Testis (tissue), 3 donors: Measurements from ENCODE around the gene CHD1. TPM values are rescaled to one million over a fixed set of nuclear protein-coding genes. Genes with fewer than 3 reads are reported as not detected.

Source experiments
- DNase-seq: peaks from one replicate; pipeline ENCODE4 v3.0.0-alpha.2; 2019
- H3K27ac ChIP-seq, 2 donors: fragments of 200-600 bp; sonication (generic); one replicate each; pipeline ENCODE4 v1.5.1; 2019
- H3K27me3 ChIP-seq: fragments of 200-600 bp; sonication (generic); one replicate; pipeline ENCODE4 v1.5.1; 2019
- H3K36me3 ChIP-seq: fragments of 200-600 bp; sonication (generic); one replicate; pipeline ENCODE4 v1.5.1; 2017; ENCODE audit warnings: low read depth; ENCODE audit errors: missing control alignments
- H3K4me1 ChIP-seq: fragments of 200-600 bp; sonication (generic); one replicate; pipeline ENCODE4 v1.5.1; 2019
- H3K4me3 ChIP-seq, 2 donors: fragments of 200-600 bp; sonication (generic); one replicate each; pipeline ENCODE4 v1.5.1; 2017 to 2019
- H3K9me3 ChIP-seq: fragments of 200-600 bp; sonication (generic); one replicate; pipeline ENCODE4 v1.5.1; 2017
- POLR2A ChIP-seq: fragments of 450-650 bp; IDR thresholded peaks from one replicate; pipeline ENCODE4 v1.6.1; 2017; ENCODE audit warnings: antibody characterized with exemption, mild to moderate bottlenecking, moderate library complexity
- WGBS, 2 donors: methylation state at CpG; one replicate each; pipeline ENCODE4 v1.1.5; 2018; 5-methylcytosine and 5-hydroxymethylcytosine counted together
- intact Hi-C: fragments of 100-400 bp; cut with DNase I; formaldehyde crosslinking; loops from one replicate; pipeline ENCODE4 v1.15.1; 2023; ENCODE audit warnings: low total_unique reads
- polyA plus RNA-seq: library from polyadenylated mRNA; stranded (reverse); fragments of 350-450 nt; fragmentation: Illumina TruSeq; extraction: RNeasy Lipid Tissue Mini Kit (QIAGEN cat#74804); gene quantifications from one replicate; pipeline ENCODE4 v1.2.3, GENCODE V29; 2014; ENCODE audit warnings: low read depth, low replicate concordance; ENCODE audit not compliant: insufficient read depth
- total RNA-seq, 2 donors: library from RNA; depleted of rRNA; stranded (reverse); fragments of >200 nt; gene quantifications; one replicate each; pipeline ENCODE4 v1.2.3, GENCODE V29; 2016
- TF ChIP-seq, protein P1 (sequence below), 3 experiments: fragments of 450-650 bp in 2 of 3; fragments of 200-600 bp in 1 of 3; sonication (generic) in 1 of 3; IDR thresholded peaks; one replicate each; pipeline ENCODE4 v1.5.1; 2016 to 2019; ENCODE audit warnings: antibody characterized with exemption in 3 of 3, mild to moderate bottlenecking in 2 of 3, moderate library complexity in 1 of 3

CHD1 gene
- total and polyA plus RNA-seq, 3 donors from 2014 or later, result 23.7 to 117 (median 104) TPM

DNA sequence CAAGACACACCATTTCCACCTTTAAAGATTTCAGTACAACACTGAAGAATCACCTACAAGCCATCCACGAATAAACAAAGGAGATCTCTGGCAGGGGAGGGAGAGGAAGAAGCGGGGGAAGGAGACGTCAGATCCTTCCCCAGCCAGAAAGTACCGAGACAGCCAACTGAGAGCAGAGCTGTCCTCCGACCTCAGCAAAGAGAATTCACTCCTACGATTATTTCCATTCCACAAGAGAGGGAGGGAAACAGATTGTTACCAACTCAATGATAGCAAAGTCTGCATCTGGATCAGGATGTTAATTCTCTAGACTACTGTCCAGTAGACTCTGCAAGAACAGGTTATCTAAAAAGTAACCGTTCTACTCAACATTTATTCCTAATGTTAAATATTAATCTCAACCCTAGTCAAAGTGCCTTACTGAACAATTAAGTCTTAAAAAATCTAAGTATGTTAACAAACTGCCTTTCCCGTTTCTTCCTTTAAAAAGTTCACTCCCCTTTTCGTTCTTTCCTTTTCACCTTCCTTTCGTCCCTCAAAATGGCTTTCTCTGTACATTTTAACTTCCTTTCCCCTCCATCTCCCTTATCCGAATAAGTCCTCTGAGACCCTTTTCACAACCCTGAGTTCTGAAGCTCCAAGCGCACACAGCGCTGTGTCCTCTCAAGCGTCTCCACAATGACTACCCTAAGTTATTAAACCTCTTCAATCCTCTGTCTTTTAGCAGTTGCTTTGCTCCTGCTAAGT, 1.4 kb downstream of the CHD1 start:
- Histone ChIP-seq H3K4me3 (peak overlapping the region; percentile 76 to 92), H3K27ac (peak overlapping the region; percentile 98 to 99), H3K27me3 (no peaks in the 10 kb centered on the region), H3K9me3 (no peaks in the 10 kb centered on the region), H3K36me3 (no peaks in the 10 kb centered on the region), H3K4me1 (peaks cover 3% of the 10 kb centered on the region)
- intact Hi-C loops, result no loop called here
- TF ChIP-seq, protein P1, sequence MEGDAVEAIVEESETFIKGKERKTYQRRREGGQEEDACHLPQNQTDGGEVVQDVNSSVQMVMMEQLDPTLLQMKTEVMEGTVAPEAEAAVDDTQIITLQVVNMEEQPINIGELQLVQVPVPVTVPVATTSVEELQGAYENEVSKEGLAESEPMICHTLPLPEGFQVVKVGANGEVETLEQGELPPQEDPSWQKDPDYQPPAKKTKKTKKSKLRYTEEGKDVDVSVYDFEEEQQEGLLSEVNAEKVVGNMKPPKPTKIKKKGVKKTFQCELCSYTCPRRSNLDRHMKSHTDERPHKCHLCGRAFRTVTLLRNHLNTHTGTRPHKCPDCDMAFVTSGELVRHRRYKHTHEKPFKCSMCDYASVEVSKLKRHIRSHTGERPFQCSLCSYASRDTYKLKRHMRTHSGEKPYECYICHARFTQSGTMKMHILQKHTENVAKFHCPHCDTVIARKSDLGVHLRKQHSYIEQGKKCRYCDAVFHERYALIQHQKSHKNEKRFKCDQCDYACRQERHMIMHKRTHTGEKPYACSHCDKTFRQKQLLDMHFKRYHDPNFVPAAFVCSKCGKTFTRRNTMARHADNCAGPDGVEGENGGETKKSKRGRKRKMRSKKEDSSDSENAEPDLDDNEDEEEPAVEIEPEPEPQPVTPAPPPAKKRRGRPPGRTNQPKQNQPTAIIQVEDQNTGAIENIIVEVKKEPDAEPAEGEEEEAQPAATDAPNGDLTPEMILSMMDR (IDR thresholded peaks at IDR 0.05), result no peak
- no peak for TF ChIP-seq POLR2A
- 0 to 1% methylated on average over 14 of the region's 14 CpGs for WGBS, 2 donors
- DNase-seq, result peak; percentile 87

DNA sequence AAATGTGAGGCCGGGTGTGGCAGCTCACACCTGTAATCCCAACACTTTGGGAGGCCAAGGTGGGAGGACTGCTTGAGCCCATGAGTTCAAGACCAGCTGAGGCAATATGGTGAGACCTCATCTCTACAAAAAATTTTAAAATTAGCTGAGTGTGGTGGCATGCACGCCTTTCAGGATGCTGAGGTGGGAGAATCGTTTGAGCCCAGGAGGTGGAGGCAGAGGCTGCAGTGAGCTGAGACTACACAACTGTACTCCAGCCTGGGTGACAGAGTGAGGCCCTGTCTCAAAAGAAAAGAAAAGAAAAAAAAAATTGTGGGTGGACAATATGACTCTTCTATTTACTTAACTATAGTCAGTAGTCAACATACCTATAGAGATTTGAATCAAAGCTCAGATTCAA, 4.8 kb downstream of the CHD1 start:
- intact Hi-C loops, result no loop called here
- H3K27ac ChIP-seq, result no peak overlapping the region
- TF ChIP-seq, protein P1 (IDR thresholded peaks at IDR 0.05), result no peak
- TF ChIP-seq POLR2A, result no peak
- no peak overlapping the region for H3K4me3 ChIP-seq
- peaks cover 3% of the 10 kb centered on the region for H3K4me1 ChIP-seq
- no peak for DNase-seq
- H3K36me3 ChIP-seq, result no peaks in the 10 kb centered on the region
- no peaks in the 10 kb centered on the region for H3K9me3 ChIP-seq
- H3K27me3 ChIP-seq, result no peaks in the 10 kb centered on the region
- 82 to 94% methylated on average over 3 of the region's 3 CpGs for WGBS, 2 donors

DNA sequence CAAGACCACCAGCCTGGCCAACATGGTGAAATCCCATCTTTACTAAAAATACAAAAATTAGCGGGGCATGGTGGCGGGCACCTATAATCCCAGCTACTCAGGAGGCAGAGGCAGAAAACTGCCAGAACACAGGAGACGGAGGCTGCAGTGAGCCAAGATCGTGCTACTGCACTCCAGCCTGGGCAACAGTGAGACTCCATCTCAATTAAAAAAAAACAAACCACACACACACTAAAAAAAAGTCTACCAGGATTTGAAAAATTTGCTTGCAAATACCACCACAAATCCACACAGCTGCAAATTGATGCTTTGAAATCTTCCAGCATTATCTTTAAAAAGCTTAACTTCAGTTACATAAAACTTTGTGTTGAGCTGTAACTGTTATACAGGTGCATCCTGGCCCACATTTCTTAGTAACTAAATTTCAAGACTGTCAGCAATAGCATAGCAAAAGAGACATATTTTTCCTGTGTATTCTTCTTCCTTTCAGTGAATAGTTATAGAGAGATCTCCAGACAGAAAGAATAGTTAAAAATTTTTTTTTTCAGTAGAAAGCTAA, 6.8 kb downstream of the CHD1 start:
- WGBS, 2 donors, result 89 to 91% methylated on average over 4 of the region's 4 CpGs
- intact Hi-C loops, result no loop called here

DNA sequence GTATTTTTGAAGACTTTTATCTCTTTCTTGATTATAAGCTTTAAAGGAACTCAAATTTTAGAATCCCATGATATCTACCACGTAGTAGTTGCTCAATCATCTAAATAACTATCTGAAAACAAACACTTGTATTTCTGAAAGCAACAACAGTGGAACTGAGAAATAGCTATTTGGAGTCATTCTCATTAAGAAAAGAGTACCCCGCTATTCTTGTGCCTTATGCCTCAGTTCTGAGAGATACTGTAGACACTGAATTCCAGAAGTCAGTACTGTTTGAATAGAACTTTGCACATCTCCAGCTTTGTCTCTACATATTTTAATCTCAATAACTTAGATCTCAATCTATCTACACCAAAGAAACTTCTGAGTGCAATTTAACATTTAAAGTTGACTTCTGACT, 11.4 kb downstream of the CHD1 start:
- no peak for DNase-seq
- no peak overlapping the region for H3K27ac ChIP-seq
- TF ChIP-seq, protein P1 (IDR thresholded peaks at IDR 0.05), result no peak
- no peak for TF ChIP-seq POLR2A
- 83 to 85% methylated on average over 2 of the region's 2 CpGs for WGBS, 2 donors
- intact Hi-C loops, result no loop called here
- no peaks in the 10 kb centered on the region for H3K9me3 ChIP-seq
- no peaks in the 10 kb centered on the region for H3K36me3 ChIP-seq
- no peaks in the 10 kb centered on the region for H3K4me1 ChIP-seq
- H3K4me3 ChIP-seq, result no peak overlapping the region
- H3K27me3 ChIP-seq, result no peaks in the 10 kb centered on the region

More for the DNA sequence above, 6.8 kb downstream of the CHD1 start:
- Histone ChIP-seq H3K9me3 (no peaks in the 10 kb centered on the region), H3K4me3 (no peak overlapping the region), H3K4me1 (peaks cover 3% of the 10 kb centered on the region), H3K27ac (no peak overlapping the region), H3K27me3 (no peaks in the 10 kb centered on the region), H3K36me3 (no peaks in the 10 kb centered on the region)
- TF ChIP-seq POLR2A, result no peak
- TF ChIP-seq, protein P1 (IDR thresholded peaks at IDR 0.05), result no peak
- DNase-seq, result no peak
